Sigmoid colon (tissue), 7 donors: Measurements from ENCODE around the gene IKBKE. TPM values are rescaled to one million over a fixed set of nuclear protein-coding genes. Genes with fewer than 3 reads are reported as not detected.

Source experiments
- DNase-seq: peaks from one replicate; pipeline ENCODE4 v3.0.0-alpha.2; 2019
- H3K27ac ChIP-seq, 4 donors: fragments of 200-600 bp; sonication (generic); one replicate each; pipeline ENCODE4 v1.5.1; 2016 to 2019; ENCODE audit warnings: mild to moderate bottlenecking in 1 of 4
- H3K27me3 ChIP-seq, 3 donors: fragments of 200-600 bp; sonication (generic); one replicate each; pipeline ENCODE4 v1.5.1; 2019; ENCODE audit warnings: mild to moderate bottlenecking in 1 of 3
- H3K36me3 ChIP-seq, 4 donors: fragments of 200-600 bp; sonication (generic); one replicate each; pipeline ENCODE4 v1.5.1; 2016 to 2019
- H3K4me1 ChIP-seq, 4 donors: fragments of 200-600 bp; sonication (generic); one replicate each; pipeline ENCODE4 v1.5.1; 2017 to 2019
- H3K4me3 ChIP-seq, 4 donors: fragments of 200-600 bp; sonication (generic); one replicate each; pipeline ENCODE4 v1.5.1; 2017 to 2019; ENCODE audit warnings: mild to moderate bottlenecking in 2 of 4, moderate library complexity in 1 of 4
- H3K9me3 ChIP-seq, 4 donors: fragments of 200-600 bp in 3 of 4; sonication (generic) in 3 of 4; one replicate each; pipeline versions ENCODE4 v1.5.1 to v1.6.1; 2013 to 2019
- EP300 ChIP-seq, 4 donors: sonication (generic); formaldehyde crosslinking; IDR thresholded peaks; one replicate each; pipeline ENCODE4 v1.6.1; 2017; ENCODE audit warnings: antibody characterized with exemption in 4 of 4
- POLR2A ChIP-seq, 2 donors: fragments of 450-650 bp; IDR thresholded peaks; one replicate each; pipeline ENCODE4 v1.6.1; 2016; ENCODE audit warnings: antibody characterized with exemption in 2 of 2, mild to moderate bottlenecking in 2 of 2, moderate library complexity in 2 of 2
- POLR2AphosphoS5 ChIP-seq, 4 donors: sonication (generic); formaldehyde crosslinking; IDR thresholded peaks; one replicate each; pipeline ENCODE4 v1.6.1; 2017; ENCODE audit warnings: antibody characterized with exemption in 4 of 4
- WGBS, 2 donors: extraction: QIAGEN DNeasy Blood & Tissue Kit; methylation state at CpG; one replicate each; pipeline ENCODE4 v1.1.7; 2013; 5-methylcytosine and 5-hydroxymethylcytosine counted together
- intact Hi-C: fragments of 100-400 bp; cut with DNase I; formaldehyde crosslinking; loops from one replicate; pipeline ENCODE4 v1.15.1; 2023
- polyA plus RNA-seq, 3 donors: library from polyadenylated mRNA; stranded (reverse); fragments of 200-250 nt; gene quantifications; one replicate each; pipeline ENCODE4 v1.2.3, GENCODE V29; 2013
- total RNA-seq, 4 donors: library from RNA; depleted of rRNA; stranded (reverse); fragments of >200 nt; gene quantifications; one replicate each; pipeline ENCODE4 v1.1.0, GENCODE V29; 2016
- TF ChIP-seq, protein P1 (sequence below), 4 experiments: fragments of 450-650 bp in 3 of 4; fragments of 200-600 bp in 1 of 4; IDR thresholded peaks; one replicate each; pipeline ENCODE4 v1.5.1; 2016 to 2019; ENCODE audit warnings: antibody characterized with exemption in 4 of 4, mild to moderate bottlenecking in 3 of 4, moderate library complexity in 2 of 4
- donor health status: healthy with polysubstance abuse.
- donor health status: Bipolar disorder and iron deficiency.
- donor health status: healthy.

Gene IKBKE
- total and polyA plus RNA-seq, 7 donors = 1.6 to 23.2 (median 3.2) TPM

DNA sequence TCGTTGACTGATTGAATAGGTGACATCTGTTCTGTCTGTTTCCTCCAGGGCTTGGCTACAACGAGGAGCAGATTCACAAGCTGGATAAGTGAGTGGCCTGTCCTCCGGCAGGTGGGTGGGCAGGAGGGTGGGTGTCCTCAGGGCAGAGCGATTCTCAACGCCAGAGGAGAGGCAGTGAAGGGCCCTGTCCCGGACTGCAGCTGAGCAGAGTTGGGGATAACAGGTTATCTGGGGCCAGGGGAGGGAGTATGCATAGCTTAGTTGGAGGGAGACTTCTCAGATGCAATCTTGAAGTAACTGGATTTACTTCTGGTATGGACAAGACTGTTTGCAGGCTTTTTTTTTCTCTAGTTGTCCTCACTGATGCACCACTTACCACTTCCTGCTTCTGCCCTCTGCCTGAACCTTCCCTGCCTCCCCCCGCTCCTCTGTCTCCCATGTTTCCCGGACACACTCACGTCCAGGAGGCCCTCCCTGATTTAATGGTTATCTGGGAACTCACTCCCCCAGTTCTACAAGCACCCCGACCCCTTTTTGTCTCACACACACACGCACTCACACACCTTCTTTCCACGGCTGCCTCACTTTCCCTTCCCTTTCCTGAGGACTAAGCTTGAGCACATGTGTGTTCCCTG, 20.6 kb downstream of the IKBKE start:
- intact Hi-C loops = loop anchor here (5.0 to 10.0 kb wide), 3 partner anchors 91 to 424 kb away; no protein-coding TSS in a partner anchor
- TF ChIP-seq POLR2AphosphoS5 (IDR thresholded peaks at IDR 0.05) (no peak), POLR2A (IDR thresholded peaks at IDR 0.05) (no peak), EP300 (IDR thresholded peaks at IDR 0.05) (no peak)
- TF ChIP-seq, protein P1, sequence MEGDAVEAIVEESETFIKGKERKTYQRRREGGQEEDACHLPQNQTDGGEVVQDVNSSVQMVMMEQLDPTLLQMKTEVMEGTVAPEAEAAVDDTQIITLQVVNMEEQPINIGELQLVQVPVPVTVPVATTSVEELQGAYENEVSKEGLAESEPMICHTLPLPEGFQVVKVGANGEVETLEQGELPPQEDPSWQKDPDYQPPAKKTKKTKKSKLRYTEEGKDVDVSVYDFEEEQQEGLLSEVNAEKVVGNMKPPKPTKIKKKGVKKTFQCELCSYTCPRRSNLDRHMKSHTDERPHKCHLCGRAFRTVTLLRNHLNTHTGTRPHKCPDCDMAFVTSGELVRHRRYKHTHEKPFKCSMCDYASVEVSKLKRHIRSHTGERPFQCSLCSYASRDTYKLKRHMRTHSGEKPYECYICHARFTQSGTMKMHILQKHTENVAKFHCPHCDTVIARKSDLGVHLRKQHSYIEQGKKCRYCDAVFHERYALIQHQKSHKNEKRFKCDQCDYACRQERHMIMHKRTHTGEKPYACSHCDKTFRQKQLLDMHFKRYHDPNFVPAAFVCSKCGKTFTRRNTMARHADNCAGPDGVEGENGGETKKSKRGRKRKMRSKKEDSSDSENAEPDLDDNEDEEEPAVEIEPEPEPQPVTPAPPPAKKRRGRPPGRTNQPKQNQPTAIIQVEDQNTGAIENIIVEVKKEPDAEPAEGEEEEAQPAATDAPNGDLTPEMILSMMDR (IDR thresholded peaks at IDR 0.05) = no peak
- H3K9me3 ChIP-seq = no peaks in the 10 kb centered on the region
- no peak overlapping the region for H3K4me3 ChIP-seq
- H3K4me1 ChIP-seq = peaks cover 0 to 13% (median 12%) of the 10 kb centered on the region in 4 donors
- no peaks in the 10 kb centered on the region for H3K27me3 ChIP-seq
- no peak overlapping the region for H3K27ac ChIP-seq
- no peak for DNase-seq
- WGBS, 2 donors = 87% methylated on average over 12 of the region's 12 CpGs
- H3K36me3 ChIP-seq = peaks cover 0 to 5% (median 0%) of the 10 kb centered on the region in 4 donors

DNA sequence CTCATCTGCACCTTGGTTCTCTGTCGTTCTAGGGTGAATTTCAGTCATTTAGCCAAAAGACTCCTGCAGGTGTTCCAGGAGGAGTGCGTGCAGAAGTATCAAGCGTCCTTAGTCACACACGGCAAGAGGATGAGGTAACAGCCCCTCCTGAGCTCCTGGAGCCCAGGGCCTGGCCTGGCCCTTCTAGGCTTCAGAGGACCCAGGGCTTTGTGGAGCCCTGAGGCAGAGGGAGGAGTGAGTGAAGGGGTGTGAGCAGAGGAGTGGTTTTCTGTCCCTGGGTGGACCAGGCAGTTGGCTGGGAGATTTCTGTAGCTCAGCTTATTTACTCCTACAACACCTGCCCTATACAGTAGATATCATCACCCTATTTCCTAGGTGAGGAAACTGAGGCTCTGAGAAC, 21.3 kb downstream of the IKBKE start:
- Histone ChIP-seq H3K9me3 (no peaks in the 10 kb centered on the region), H3K27me3 (no peaks in the 10 kb centered on the region), H3K4me3 (no peak overlapping the region), H3K4me1 (peaks cover 0 to 20% (median 18%) of the 10 kb centered on the region in 4 donors), H3K36me3 (peaks cover 0 to 5% (median 0%) of the 10 kb centered on the region in 4 donors), H3K27ac (no peak overlapping the region)
- intact Hi-C loops = loop anchor here (5.0 to 10.0 kb wide), 3 partner anchors 91 to 423 kb away; no protein-coding TSS in a partner anchor
- 94 to 95% methylated on average over 4 of the region's 4 CpGs for WGBS, 2 donors
- DNase-seq = no peak
- TF ChIP-seq POLR2A (IDR thresholded peaks at IDR 0.05) (no peak), EP300 (IDR thresholded peaks at IDR 0.05) (no peak), POLR2AphosphoS5 (IDR thresholded peaks at IDR 0.05) (no peak)
- TF ChIP-seq, protein P1 (IDR thresholded peaks at IDR 0.05) = no peak

DNA sequence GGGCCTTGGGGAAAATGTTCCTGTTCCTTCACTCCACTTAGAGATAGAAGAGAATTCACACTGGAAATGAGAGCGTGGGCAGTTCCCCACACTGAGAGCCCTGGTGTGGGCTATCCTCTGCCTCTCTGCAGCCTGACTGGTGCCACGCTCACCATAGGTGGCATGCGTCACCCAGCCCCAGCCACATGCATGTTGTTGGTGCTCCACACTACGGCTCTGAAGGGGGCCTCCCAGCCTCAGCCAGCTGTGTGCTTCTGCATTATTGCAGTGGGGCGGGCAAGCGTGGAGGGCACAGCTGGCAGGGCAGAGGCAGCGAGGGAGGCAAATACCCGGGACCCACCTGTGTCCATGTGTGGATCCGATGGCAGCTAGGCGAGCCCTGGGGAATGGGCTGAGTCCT, 22.3 kb downstream of the IKBKE start:
- H3K9me3 ChIP-seq = no peaks in the 10 kb centered on the region
- DNase-seq = no peak
- no peak for TF ChIP-seq EP300 (IDR thresholded peaks at IDR 0.05)
- TF ChIP-seq, protein P1 (IDR thresholded peaks at IDR 0.05) = no peak
- no peak for TF ChIP-seq POLR2A (IDR thresholded peaks at IDR 0.05)
- no peak for TF ChIP-seq POLR2AphosphoS5 (IDR thresholded peaks at IDR 0.05)
- no peak overlapping the region for H3K27ac ChIP-seq
- H3K4me3 ChIP-seq = no peak overlapping the region
- 97% methylated on average over 10 of the region's 10 CpGs for WGBS, 2 donors
- peaks cover 0 to 5% (median 0%) of the 10 kb centered on the region in 4 donors for H3K36me3 ChIP-seq
- peaks cover 0 to 21% (median 18%) of the 10 kb centered on the region in 4 donors for H3K4me1 ChIP-seq
- intact Hi-C loops = loop anchor here (5.0 to 10.0 kb wide), 3 partner anchors 90 to 422 kb away; no protein-coding TSS in a partner anchor
- H3K27me3 ChIP-seq = no peaks in the 10 kb centered on the region

- Histone ChIP-seq H3K27ac (no peak overlapping the region), H3K4me1 (peaks cover 0 to 21% (median 18%) of the 10 kb centered on the region in 4 donors), H3K9me3 (no peaks in the 10 kb centered on the region), H3K27me3 (no peaks in the 10 kb centered on the region), H3K4me3 (no peak overlapping the region), H3K36me3 (peaks cover 0 to 5% (median 0%) of the 10 kb centered on the region in 4 donors)
- intact Hi-C loops = loop anchor here (5.0 to 10.0 kb wide), 3 partner anchors 89 to 422 kb away; no protein-coding TSS in a partner anchor
- no peak for DNase-seq
- WGBS, 2 donors = 95 to 96% methylated on average over 9 of the region's 9 CpGs
- TF ChIP-seq POLR2AphosphoS5 (IDR thresholded peaks at IDR 0.05) = no peak
- TF ChIP-seq, protein P1 (IDR thresholded peaks at IDR 0.05) = no peak
- no peak for TF ChIP-seq POLR2A (IDR thresholded peaks at IDR 0.05)
- no peak for TF ChIP-seq EP300 (IDR thresholded peaks at IDR 0.05)
Observed at GRCh38 chr1:206493279-206493678, 23.0 kb downstream of the IKBKE start.
